ENCODE data around the gene TAF1. TPM values are rescaled to one million over a fixed set of nuclear protein-coding genes. Genes with fewer than 3 reads are reported as not detected.

The TAF1 gene
- total RNA-seq, 1 donor from 2014 or later: 29.7 TPM

DNA sequence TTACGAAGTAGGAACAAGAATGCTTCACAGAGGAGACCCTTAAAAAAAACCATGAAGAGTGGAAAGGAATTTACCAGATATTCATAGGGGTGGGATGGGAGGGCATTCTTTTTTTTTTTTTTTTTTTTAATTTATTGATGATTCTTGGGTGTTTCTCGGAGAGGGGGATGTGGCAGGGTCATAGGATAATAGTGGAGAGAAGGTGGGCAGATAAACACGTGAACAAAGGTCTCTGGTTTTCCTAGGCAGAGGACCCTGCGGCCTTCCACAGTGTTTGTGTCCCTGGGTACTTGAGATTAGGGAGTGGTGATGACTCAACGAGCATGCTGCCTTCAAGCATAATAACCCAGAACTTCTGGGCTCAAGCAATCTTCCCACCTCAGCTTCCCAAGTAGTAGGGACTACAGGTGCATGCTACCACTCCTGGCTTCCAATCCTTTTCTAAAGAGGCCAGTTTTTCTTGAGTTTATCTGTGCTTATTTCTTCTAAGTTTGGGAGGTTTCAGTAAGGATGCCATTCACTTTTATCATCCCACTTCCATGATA, 100.9 kb downstream of the TAF1 start:
- Histone ChIP-seq H3K4me2 (no peak overlapping the region), H4K20me1 (ENCODE audit: low read depth) (no peaks in the 10 kb centered on the region), H3F3A (ENCODE audit: low read depth) (no peaks in the 10 kb centered on the region), H2AFZ (replicated peaks) (no peak overlapping the region), H3K27ac (no peak overlapping the region), H3K27me3 (no peaks in the 10 kb centered on the region), H3K9ac (no peak overlapping the region), H3K4me3 (no peak overlapping the region), H3K4me1 (no peaks in the 10 kb centered on the region), H3K36me3 (no peaks in the 10 kb centered on the region), H3K9me3 (ENCODE audit: low read depth) (no peaks in the 10 kb centered on the region), H3K79me2 (ENCODE audit: low read depth) (no peaks in the 10 kb centered on the region)
- DNase-seq (ENCODE audit: low spot score): no peak
- TF ChIP-seq EZH2 (IDR thresholded peaks at IDR 0.05) (no peak), CTCF (IDR thresholded peaks at IDR 0.05) (no peak), EZH2phosphoT487 (IDR thresholded peaks at IDR 0.05) (no peak)
- Mint-ChIP-seq H3K27me3 (ENCODE audit: insufficient read depth, low read depth) (no peaks in the 10 kb centered on the region), H3K36me3 (peaks cover 7% of the 10 kb centered on the region), H3K9me3 (peaks cover 4% of the 10 kb centered on the region), H3K4me1 (no peaks in the 10 kb centered on the region), H3K27ac (no peak overlapping the region), H3K4me3 (no peak overlapping the region)

- Histone ChIP-seq H3K9ac (no peak overlapping the region), H4K20me1 (ENCODE audit: low read depth) (no peaks in the 10 kb centered on the region)
Measured at GRCh38 chrX:71475785-71476540, 109.8 kb downstream of the TAF1 start.

GRCh38 chrX:71482228-71482958, 116.2 kb downstream of the TAF1 start:
- Mint-ChIP-seq H3K27me3 (ENCODE audit: insufficient read depth, low read depth) (no peaks in the 10 kb centered on the region), H3K4me1 (no peaks in the 10 kb centered on the region), H3K9me3 (peaks cover 2% of the 10 kb centered on the region), H3K27ac (no peak overlapping the region), H3K4me3 (no peak overlapping the region), H3K36me3 (no peaks in the 10 kb centered on the region)
- H3K9ac ChIP-seq: no peak overlapping the region
- DNase-seq (ENCODE audit: low spot score): no peak
- H3K36me3 ChIP-seq: no peaks in the 10 kb centered on the region
- no peak for TF ChIP-seq EZH2phosphoT487 (IDR thresholded peaks at IDR 0.05)
- TF ChIP-seq CTCF (IDR thresholded peaks at IDR 0.05): no peak
- TF ChIP-seq EZH2 (IDR thresholded peaks at IDR 0.05): no peak
- H3K4me3 ChIP-seq: no peak overlapping the region
- H3F3A ChIP-seq (ENCODE audit: low read depth): no peaks in the 10 kb centered on the region
- no peak overlapping the region for H2AFZ ChIP-seq (replicated peaks)
- H3K4me2 ChIP-seq: no peak overlapping the region
- no peaks in the 10 kb centered on the region for H3K4me1 ChIP-seq
- H3K79me2 ChIP-seq (ENCODE audit: low read depth): no peaks in the 10 kb centered on the region
- H3K27ac ChIP-seq: no peak overlapping the region
- no peaks in the 10 kb centered on the region for H3K27me3 ChIP-seq
- H4K20me1 ChIP-seq (ENCODE audit: low read depth): no peaks in the 10 kb centered on the region
- no peaks in the 10 kb centered on the region for H3K9me3 ChIP-seq (ENCODE audit: low read depth)

More at GRCh38 chrX:71475785-71476540, 109.8 kb downstream of the TAF1 start:
- H3K4me1 Mint-ChIP-seq: no peaks in the 10 kb centered on the region
- Histone ChIP-seq H3K27ac (no peak overlapping the region), H3K36me3 (no peaks in the 10 kb centered on the region), H3K4me2 (no peak overlapping the region), H3K79me2 (ENCODE audit: low read depth) (no peaks in the 10 kb centered on the region), H3F3A (ENCODE audit: low read depth) (no peaks in the 10 kb centered on the region), H3K4me3 (no peak overlapping the region), H3K27me3 (no peaks in the 10 kb centered on the region), H3K9me3 (ENCODE audit: low read depth) (no peaks in the 10 kb centered on the region), H2AFZ (replicated peaks) (no peak overlapping the region), H3K4me1 (no peaks in the 10 kb centered on the region)
- DNase-seq (ENCODE audit: low spot score): no peak
- H3K36me3 Mint-ChIP-seq: no peaks in the 10 kb centered on the region
- H3K27ac Mint-ChIP-seq: no peak overlapping the region
- no peak overlapping the region for H3K4me3 Mint-ChIP-seq
- TF ChIP-seq EZH2 (IDR thresholded peaks at IDR 0.05) (no peak), CTCF (IDR thresholded peaks at IDR 0.05) (no peak), EZH2phosphoT487 (IDR thresholded peaks at IDR 0.05) (no peak)
- no peaks in the 10 kb centered on the region for H3K27me3 Mint-ChIP-seq (ENCODE audit: insufficient read depth, low read depth)
- H3K9me3 Mint-ChIP-seq: peaks cover 4% of the 10 kb centered on the region

All from neural progenitor cell (in vitro differentiated cells).